ENCODE data around the gene FUT3.
"Not testable (repeated sequence)": the region's sequence is repeated elsewhere in the genome, so short reads cannot be mapped to it uniquely, and the experiment has no call there.

The FUT3 gene

DNA sequence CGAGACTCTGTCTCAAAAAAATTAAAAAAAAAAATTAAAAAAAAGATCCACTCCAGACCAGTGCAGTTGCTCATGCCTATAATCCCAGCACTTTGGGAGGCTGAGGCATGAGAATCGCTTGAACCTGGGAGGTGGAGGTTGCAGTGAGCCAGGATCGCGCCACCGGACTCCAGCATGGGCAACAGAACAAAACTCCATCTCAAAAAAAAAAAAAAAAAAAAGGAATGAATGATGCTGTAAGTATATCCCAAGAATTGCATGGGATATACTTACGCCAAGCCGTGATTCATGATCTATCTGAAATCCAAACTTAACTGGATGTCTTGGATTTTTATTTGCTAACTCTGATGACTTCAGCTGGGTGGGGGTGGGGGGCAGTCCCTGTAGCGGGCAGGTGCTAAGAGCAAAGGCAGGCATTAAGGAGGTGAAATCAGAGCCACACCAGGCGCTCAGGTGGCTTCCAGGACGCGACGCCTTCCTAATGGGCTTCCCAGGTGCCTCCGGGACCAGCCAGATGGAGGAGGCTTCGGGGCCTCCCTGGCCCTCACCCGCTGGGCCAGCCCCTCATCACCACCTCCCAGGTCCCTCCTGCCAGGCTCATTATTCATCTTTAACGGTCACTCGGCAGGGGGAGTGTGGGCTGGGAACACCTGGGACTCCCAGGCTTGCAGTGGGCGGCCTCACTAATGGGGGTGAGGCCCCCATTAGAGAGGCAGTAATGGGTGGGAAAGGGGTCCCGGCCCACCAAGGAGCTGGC, 30.5 kb upstream of the FUT3 start:
- no peak for DNase-seq

DNA sequence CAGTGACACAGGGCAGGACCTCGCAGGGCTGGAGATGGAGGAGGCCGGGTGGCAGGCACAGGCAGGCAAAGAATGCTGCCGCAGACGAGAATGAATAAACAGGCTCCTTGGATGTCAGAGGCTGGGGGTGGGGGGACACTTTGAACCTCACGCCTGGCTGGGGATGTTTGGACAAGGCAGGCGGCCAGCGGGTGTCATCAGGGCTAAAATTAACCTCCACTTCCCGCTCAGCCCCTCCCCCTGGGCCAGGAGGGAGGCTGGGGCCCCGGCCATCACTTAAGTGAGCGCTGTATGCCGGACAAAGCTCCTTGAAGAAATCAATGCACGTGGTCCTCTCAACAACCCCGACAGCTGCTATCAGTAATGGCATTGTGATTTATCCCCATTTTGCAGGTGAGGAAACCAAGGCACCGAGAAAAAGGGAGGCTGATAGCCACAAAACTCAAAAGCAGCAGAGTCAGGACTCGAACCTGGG, 29.4 kb upstream of the FUT3 start:
- no peak for DNase-seq

GRCh38 chr19:5880196-5880595, 28.9 kb upstream of the FUT3 start:
- DNase-seq, result no peak

DNA sequence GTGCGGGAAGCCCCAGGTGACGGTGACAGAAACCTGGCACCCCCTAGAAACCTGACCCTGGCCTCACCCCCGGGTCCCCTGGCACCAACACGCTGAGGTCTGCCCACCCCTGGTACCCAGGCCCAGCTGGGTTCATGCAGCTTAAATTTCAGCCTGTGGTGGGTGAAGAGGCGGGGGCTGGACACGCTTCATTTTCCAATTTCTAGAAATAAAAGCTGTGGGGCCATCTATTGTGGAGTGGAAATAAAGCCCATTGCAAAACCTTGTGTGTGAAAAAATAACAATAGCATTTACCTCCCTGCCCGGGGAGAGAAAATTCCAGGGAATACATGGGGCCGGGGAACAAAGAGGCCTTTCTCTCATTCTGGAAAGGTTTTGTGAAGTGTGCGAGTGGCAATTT, 26.6 kb upstream of the FUT3 start:
- DNase-seq, result no peak

GRCh38 chr19:5877427-5877826, 26.2 kb upstream of the FUT3 start:
- DNase-seq, result no peak

GRCh38 chr19:5874496-5874895, 23.2 kb upstream of the FUT3 start:
- DNase-seq, result not testable (repeated sequence)

DNA sequence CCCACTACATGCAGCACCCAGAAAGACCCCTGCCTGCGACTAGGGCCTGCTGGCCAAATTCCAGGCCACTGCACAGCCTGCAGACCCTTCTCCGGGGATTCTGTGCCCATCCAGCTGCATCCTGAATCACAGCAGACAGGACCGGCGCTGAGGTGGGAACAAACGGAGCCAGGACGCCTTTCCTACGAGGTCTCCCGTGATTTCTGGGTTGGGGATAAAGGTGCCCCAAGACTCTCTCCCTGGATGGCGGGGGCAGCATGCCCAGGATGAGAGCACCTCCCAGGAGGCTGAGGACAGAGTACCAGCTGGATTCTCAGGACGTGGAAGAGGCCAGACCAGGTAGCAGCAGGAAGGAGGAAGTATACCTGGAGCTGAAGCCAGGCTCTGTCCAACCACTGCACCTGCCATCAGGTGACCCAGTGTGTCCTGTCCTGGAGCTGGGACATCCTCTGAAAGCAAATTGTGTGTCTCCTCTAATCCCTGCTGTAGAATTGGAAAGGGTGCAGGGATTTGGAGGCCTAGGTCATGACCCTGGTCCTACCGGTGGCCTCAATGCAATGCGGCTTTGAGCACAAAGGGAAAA, 22.5 kb upstream of the FUT3 start:
- no peak for DNase-seq

- DNase-seq, result no peak
Observed at GRCh38 chr19:5870986-5871394, 19.7 kb upstream of the FUT3 start.

DNA sequence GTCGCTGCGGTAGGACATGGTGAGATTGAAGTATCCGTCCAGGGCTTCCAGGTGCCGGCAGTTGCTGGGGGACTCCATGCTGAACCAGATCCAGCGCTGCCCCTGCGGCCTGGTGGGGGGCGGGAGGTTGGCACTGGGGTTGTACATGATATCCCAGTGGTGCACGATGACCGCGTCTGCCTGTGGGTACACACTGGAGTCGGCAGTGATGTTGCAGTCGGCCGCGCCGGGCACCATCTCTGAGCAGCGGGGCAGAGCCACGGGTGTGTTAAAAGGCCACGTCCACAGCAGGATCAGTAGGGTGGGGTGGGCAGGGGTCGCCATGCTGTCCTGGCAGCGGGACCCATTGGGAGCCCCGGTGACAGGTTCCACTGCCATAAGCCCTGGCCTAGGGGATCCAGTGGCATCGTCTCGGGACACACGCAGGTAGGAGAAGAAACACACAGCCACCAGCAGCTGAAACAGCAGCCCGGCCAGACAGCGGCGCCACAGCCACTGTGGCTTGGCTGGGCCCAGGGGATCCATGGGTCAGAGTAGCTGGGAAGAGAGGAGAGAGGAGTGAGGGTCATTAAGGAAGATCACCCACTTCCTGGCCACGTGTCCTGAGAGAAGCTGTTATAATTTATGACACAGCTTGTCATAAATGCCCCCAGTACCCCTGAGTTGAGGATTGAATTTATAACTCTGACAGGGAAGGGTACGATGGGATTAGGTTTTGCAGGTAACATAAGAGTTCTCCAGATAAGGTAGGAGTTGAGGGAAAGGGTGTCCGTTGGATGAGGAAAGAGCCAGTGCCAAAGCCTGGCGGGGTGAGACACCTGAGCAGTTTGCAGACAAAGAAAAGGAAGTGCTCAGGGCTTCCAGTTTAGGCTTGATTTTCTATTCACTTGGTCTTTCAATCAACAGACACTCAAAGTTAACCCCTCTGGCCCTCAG, 16.2 kb upstream of the FUT3 start:
- DNase-seq, result no peak

DNA sequence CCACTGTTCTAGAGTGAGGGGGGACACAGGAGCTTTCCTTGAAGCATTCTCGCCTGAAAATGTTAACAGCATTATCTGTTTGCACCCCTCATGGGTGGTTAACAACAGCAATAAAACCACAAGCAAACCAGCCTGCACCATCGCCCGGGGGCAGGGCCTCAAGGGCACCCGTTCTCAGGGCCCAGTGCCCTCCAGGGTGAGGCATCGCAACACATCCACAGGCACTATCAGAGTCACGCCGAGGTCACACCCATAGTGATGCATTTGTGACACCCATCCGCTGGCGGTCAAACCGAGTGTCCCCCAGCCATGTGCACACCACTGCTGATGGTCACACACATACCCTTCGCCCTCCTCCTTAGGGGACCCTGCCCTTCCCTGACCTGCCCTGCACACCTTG, 14.5 kb upstream of the FUT3 start:
- peak; percentile 14 for DNase-seq

DNA sequence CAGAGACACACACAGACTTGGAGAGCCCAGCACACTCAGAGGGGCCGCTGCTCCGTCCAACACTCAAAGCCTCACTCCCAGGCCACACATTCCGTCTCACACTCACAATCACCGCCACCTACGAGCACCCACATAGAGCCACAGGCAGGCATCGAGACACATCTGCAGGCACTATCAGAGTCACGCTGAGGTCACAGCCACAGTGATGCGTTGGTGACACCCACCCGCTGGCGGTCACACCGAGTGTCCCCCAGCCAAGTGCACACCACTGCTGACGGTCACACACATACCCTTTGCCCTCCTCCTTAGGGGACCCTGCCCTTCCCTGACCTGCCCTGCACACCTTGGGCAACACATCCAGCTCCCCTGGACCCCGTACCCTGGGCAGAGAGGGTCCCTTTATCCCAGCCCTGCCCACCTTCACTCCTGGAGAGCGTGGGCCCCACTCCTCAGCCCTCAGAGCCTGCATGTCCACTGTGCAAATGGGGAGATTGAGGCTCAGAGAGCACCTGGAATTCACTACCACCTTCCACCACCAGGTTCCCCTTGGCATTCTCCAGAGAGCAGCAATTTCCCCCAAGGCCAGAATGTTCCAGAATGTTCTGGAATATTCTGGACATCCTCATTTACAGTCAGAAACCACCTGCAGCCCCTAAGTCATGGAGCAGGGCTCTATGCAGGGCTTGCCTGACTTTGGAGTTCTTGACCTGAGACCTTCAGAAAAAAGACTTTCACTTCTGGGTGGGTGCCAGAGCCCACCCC, 13.7 kb upstream of the FUT3 start:
- no peak for DNase-seq

- no peak for DNase-seq
Observed at GRCh38 chr19:5864013-5864720, 12.9 kb upstream of the FUT3 start.

DNA sequence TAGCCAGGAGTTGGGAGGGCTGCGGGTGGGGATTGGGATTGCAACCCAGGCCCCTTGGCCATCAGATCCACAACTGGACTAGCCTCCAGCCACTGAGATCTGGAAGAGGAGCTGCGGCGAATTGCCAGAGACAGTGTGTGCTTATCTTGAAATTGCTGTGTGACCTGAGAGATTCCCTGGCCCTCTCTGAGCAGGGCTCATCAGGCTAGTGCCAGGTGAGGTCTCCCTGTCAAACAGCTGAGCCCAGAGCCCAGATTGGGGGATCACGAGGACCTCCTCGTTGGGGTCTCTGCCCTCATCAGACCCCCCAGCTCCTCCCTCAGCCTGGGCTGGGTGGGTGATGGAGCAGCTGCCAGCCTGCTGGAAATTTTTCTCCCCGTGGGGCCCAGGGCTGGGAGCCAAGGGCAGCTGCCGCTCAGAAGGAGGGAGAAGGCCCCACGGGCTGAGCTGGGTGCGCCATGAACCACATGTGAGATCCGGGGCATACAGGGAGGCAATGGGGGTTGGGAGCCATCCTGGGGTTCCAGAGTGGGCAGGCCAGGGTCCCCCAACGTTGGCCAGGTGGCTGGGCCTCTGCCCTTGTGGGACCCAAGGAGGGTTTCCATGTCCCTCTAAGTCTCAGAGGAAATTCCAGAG, 11.9 kb upstream of the FUT3 start:
- no peak for DNase-seq

DNA sequence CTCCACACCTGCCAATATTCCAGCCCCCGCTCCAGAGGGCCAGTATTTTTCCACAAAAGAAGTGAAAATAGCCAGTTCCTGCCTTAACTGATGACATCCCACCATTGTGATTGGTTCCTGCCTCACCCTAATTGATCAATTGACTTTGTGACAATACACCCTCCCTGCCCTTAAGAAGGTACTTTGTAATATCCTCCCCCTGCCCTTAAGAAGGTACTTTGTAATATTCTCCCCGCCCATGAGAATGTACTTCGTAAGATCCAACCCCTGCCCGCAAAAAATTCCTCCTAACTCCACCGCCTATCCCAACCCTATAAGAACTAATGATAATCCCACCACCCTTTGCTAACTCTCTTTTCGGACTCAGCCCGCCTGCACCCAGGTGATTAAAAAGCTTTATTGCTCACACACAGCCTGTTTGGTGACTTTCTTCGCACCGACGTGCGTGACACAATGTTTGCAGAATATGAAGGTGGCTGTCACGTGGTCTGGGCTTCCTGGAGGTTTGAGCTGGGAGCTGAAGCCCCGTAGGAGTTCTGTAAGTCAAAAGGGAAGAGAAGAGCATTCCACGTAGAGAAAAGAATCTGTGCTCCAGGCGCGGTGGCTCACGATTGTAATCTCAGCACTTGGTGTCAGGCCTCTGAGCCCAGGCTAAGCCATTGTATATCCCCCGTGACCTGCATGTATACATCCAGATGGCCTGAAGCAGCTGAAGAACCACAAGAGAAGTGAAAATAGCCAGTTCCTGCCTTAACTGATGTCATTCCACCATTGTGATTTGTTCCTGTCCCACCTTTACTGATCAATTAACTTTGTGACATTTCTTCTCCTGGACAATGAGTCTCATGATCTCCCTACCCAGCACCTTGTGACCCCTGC, 6.2 kb upstream of the FUT3 start:
- no peak for DNase-seq

DNA sequence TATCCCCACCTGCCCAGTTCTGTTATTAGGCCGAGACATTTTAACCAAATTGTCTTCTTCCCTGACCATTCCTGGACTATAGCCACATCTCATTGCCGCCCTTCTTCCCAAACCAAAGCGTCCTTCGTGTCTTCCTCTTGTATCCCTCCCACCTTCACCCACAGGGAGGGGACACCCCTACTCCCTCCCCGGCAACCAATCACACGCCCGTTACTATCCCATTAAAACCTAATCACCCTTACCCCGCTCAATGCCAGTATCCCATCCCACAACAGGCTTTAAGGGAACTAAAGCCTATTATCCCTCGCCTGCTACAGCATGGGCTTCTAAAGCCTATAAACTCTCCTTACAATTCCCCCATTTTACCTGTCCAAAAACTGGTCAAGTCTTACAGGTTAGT, 3.9 kb upstream of the FUT3 start:
- DNase-seq, result not testable (repeated sequence)

GRCh38 chr19:5854121-5854520, 2.9 kb upstream of the FUT3 start:
- not testable (repeated sequence) for DNase-seq

- DNase-seq, result no peak
Observed at GRCh38 chr19:5850743-5851293, 431 bp downstream of the FUT3 start.

GRCh38 chr19:5850189-5850588, 1.1 kb downstream of the FUT3 start:
- no peak for DNase-seq

DNA sequence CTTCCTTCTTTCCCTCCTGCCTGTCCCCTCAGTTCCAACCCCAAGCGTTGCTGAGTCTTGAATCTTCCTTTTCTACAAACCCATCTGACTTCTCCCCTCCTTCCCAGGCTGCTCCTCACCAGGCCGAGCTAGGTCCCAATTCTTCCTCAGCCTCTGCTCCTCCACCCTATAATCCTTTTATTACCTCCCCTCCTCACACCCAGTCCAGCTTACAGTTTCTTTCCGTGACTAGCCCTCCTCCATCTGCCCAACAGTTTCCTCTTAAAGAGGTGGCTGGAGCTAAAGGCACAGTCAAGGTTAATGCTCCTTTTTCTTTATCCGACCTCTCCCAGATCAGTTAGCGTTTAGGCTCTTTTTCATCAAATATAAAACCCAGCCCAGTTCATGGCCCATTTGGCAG, 2.6 kb downstream of the FUT3 start:
- not testable (repeated sequence) for DNase-seq

DNA sequence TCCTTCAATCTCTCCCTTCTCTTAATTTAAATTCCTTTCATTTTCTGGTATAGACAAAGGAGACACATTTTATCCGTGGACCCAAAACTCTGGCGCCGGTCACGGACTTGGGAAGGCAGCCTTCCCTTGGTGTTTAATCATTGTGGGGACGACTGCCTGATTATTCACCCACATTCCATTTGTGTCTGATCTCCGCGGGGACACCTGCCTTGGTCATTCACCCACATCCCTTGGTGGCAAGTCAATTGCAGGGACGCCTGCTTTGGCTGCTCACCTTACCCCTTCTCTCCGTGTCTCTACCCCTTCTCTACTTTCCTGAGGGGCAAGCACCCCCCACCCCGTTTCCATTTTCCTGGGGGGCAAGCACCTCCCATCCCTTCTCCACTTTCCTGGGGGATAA, 3.4 kb downstream of the FUT3 start:
- not testable (repeated sequence) for DNase-seq

Measured in CD4-positive, alpha-beta T cell treated with Interleukin-17A for 1 hour (primary cell).